SK-N-SH (cell line): Measurements from ENCODE around the gene NT5C3A. TPM values are rescaled to one million over a fixed set of nuclear protein-coding genes. Genes with fewer than 3 reads are reported as not detected.

Source experiments
- CTCF ChIA-PET: fragments of 300-600, 350-600 bp; formaldehyde crosslinking; extraction: SDS; loops from one replicate; lab custom pipeline; 2021; lab: Yijun Ruan, JAX
- POLR2A ChIA-PET: fragments of 350-600 bp; sonication (Branson Sonifier 250); formaldehyde crosslinking; extraction: SDS; loops from one replicate; lab custom pipeline; 2020; ENCODE audit warnings: antibody characterized with exemption, inconsistent platforms; lab: Yijun Ruan, JAX
- DNase-seq: peaks from one replicate; pipeline ENCODE4 v3.0.0; 2012
- H2AFZ ChIP-seq: fragments of 200-600 bp; sonication (generic); 2 replicates; pipeline ENCODE4 v1.8.1; 2016; ENCODE audit warnings: antibody characterized with exemption, mild to moderate bottlenecking, low read depth
- H3F3A ChIP-seq: fragments of 200-600 bp; sonication (generic); replicated peaks from 2 replicates; pipeline ENCODE3; 2016; ENCODE audit warnings: antibody characterized with exemption, mild to moderate bottlenecking; ENCODE audit not compliant: insufficient read depth
- H3K27ac ChIP-seq, 2 experiments: fragments of 200-500 bp in 1 of 2; fragments of 200-600 bp in 1 of 2; sonication (Bioruptor generic) in 1 of 2; sonication (generic), shearing (Covaris generic) in 1 of 2; 2 replicates each; pipeline versions ENCODE4 v1.5.1 to v1.6.1; 2014 to 2016; ENCODE audit warnings: low read depth in 2 of 2, inconsistent platforms in 1 of 2, low read length in 1 of 2, mild to moderate bottlenecking in 1 of 2, mixed read lengths in 1 of 2
- H3K27me3 ChIP-seq: fragments of 200-600 bp; sonication (generic), shearing (Covaris generic); 2 replicates; pipeline ENCODE4 v1.6.1; 2016; ENCODE audit warnings: mixed run types; ENCODE audit not compliant: insufficient read depth
- H3K36me3 ChIP-seq, 2 experiments: fragments of 200-500 bp in 1 of 2; fragments of 200-600 bp in 1 of 2; sonication (Bioruptor generic) in 1 of 2; sonication (generic) in 1 of 2; replicated peaks in 1 of 2; 2 replicates each; pipeline versions ENCODE3 to v1.5.1; 2014 to 2016; ENCODE audit warnings: low read length in 1 of 2, mild to moderate bottlenecking in 1 of 2; ENCODE audit not compliant: insufficient read depth in 2 of 2, control insufficient read depth in 1 of 2
- H3K4me1 ChIP-seq, 2 experiments: fragments of 200-500 bp in 1 of 2; fragments of 200-600 bp in 1 of 2; sonication (Bioruptor generic) in 1 of 2; sonication (generic), shearing (Covaris generic) in 1 of 2; 2 replicates each; pipeline versions ENCODE4 v1.5.1 to v1.6.1; 2014 to 2016; ENCODE audit warnings: low read depth in 1 of 2, low read length in 1 of 2, mixed run types in 1 of 2; ENCODE audit not compliant: insufficient read depth in 2 of 2, control insufficient read depth in 1 of 2
- H3K4me2 ChIP-seq: fragments of 200-600 bp; sonication (generic), shearing (Covaris generic); 2 replicates; pipeline ENCODE4 v1.6.1; 2017; ENCODE audit warnings: mixed run types
- H3K4me3 ChIP-seq, 2 experiments: fragments of 200-500 bp in 1 of 2; fragments of 200-600 bp in 1 of 2; sonication (Bioruptor generic) in 1 of 2; sonication (generic), shearing (Covaris generic) in 1 of 2; 2 replicates each; pipeline versions ENCODE4 v1.5.1 to v1.8.1; 2014 to 2016; ENCODE audit warnings: low read depth in 2 of 2, inconsistent platforms in 1 of 2, low read length in 1 of 2, mild to moderate bottlenecking in 1 of 2, mixed read lengths in 1 of 2, moderate library complexity in 1 of 2
- H3K79me2 ChIP-seq: fragments of 200-600 bp; sonication (generic); 2 replicates; pipeline ENCODE4 v1.8.1; 2017; ENCODE audit warnings: mild to moderate bottlenecking; ENCODE audit not compliant: insufficient read depth
- H3K9ac ChIP-seq: fragments of 200-600 bp; sonication (generic); 2 replicates; pipeline ENCODE4 v1.6.1; 2017; ENCODE audit warnings: mixed run types
- H3K9me2 ChIP-seq: fragments of 200-600 bp; sonication (generic); 2 replicates; pipeline ENCODE4 v1.6.1; 2017; ENCODE audit warnings: mixed run types
- H3K9me3 ChIP-seq: fragments of 200-600 bp; sonication (generic); 2 replicates; pipeline ENCODE4 v1.6.1; 2017; ENCODE audit warnings: mixed run types, mild to moderate bottlenecking, moderate library complexity
- H4K20me1 ChIP-seq: fragments of 200-600 bp; sonication (generic); 2 replicates; pipeline ENCODE4 v1.6.1; 2017; ENCODE audit warnings: mild to moderate bottlenecking, mixed run types; ENCODE audit not compliant: insufficient read depth
- CHD2 ChIP-seq: fragments of 150-350 bp; IDR thresholded peaks from 2 replicates; pipeline ENCODE4 v1.6.1; 2018; ENCODE audit warnings: low read length; ENCODE audit not compliant: partially characterized antibody
- CTCF ChIP-seq: fragments of 200-600 bp; sonication (generic); IDR thresholded peaks from 2 replicates; pipeline ENCODE4 v1.6.1; 2017; ENCODE audit warnings: antibody characterized with exemption, mild to moderate bottlenecking, moderate library complexity
- ELF1 ChIP-seq: IDR thresholded peaks from 2 replicates; pipeline ENCODE4 v1.4.0; 2012
- EP300 ChIP-seq, 2 experiments: IDR thresholded peaks; 2 replicates each; pipeline versions ENCODE4 v1.4.0 to v1.6.1; 2012; ENCODE audit warnings: borderline replicate concordance in 1 of 2, low read depth in 1 of 2, low read length in 1 of 2
- EZH2phosphoT487 ChIP-seq: fragments of 200-600 bp; sonication (generic); IDR thresholded peaks from 2 replicates; pipeline ENCODE4 v1.6.1; 2017; ENCODE audit warnings: low read depth, mixed run types, mild to moderate bottlenecking, antibody characterized with exemption, moderate library complexity, borderline replicate concordance
- FOXM1 ChIP-seq: IDR thresholded peaks from 2 replicates; pipeline ENCODE4 v1.4.0; 2012; ENCODE audit warnings: low read depth, mild to moderate bottlenecking
- GATA2 ChIP-seq: sonication (generic); formaldehyde crosslinking; IDR thresholded peaks from 2 replicates; pipeline ENCODE4 v1.5.0; 2020; ENCODE audit warnings: mild to moderate bottlenecking, missing genetic modification reagents
- IRF3 ChIP-seq: fragments of 150-350 bp; IDR thresholded peaks from 2 replicates; pipeline ENCODE4 v1.6.1; 2016; ENCODE audit warnings: mild to moderate bottlenecking, low read depth, low read length
- JUND ChIP-seq: IDR thresholded peaks from 2 replicates; pipeline ENCODE4 v1.4.0; 2012
- MAX ChIP-seq: IDR thresholded peaks from 2 replicates; pipeline ENCODE4 v1.4.0; 2012; ENCODE audit warnings: low read depth
- MEF2A ChIP-seq: IDR thresholded peaks from 2 replicates; pipeline ENCODE4 v1.4.0; 2012; ENCODE audit warnings: low read depth, borderline replicate concordance
- NFIC ChIP-seq: IDR thresholded peaks from 2 replicates; pipeline ENCODE4 v1.4.0; 2012; ENCODE audit warnings: borderline replicate concordance
- NRF1 ChIP-seq: IDR thresholded peaks from 2 replicates; pipeline ENCODE4 v1.6.1; 2012; ENCODE audit warnings: low read depth, mild to moderate bottlenecking, low read length
- POLR2AphosphoS5 ChIP-seq: IDR thresholded peaks from 2 replicates; pipeline ENCODE4 v1.6.1; 2012; ENCODE audit warnings: low read depth, low read length
- RAD21 ChIP-seq: IDR thresholded peaks from 2 replicates; pipeline ENCODE4 v1.6.1; 2012; ENCODE audit warnings: mild to moderate bottlenecking, low read length
- RCOR1 ChIP-seq: fragments of 150-350 bp; IDR thresholded peaks from 2 replicates; pipeline ENCODE4 v1.6.1; 2017; ENCODE audit warnings: antibody characterized with exemption, low read length
- RFX5 ChIP-seq: IDR thresholded peaks from 2 replicates; pipeline ENCODE4 v1.6.1; 2012; ENCODE audit warnings: mild to moderate bottlenecking, improper control_type of control experiment, low read length
- RXRA ChIP-seq: IDR thresholded peaks from 2 replicates; pipeline ENCODE4 v1.4.0; 2012; ENCODE audit warnings: low read depth, mild to moderate bottlenecking, borderline replicate concordance
- SIN3A ChIP-seq: IDR thresholded peaks from 2 replicates; pipeline ENCODE4 v1.6.1; 2012; ENCODE audit warnings: low read depth, mild to moderate bottlenecking, low read length, moderate library complexity, borderline replicate concordance
- SMC3 ChIP-seq: IDR thresholded peaks from 2 replicates; pipeline ENCODE4 v1.6.1; 2012; ENCODE audit warnings: low read depth, low read length, improper control_type of control experiment
- TAF1 ChIP-seq: IDR thresholded peaks from 2 replicates; pipeline ENCODE4 v1.6.1; 2012; ENCODE audit warnings: low read depth, mild to moderate bottlenecking, low read length, moderate library complexity, borderline replicate concordance
- TCF12 ChIP-seq: IDR thresholded peaks from 2 replicates; pipeline ENCODE4 v1.4.0; 2012
- USF1 ChIP-seq: IDR thresholded peaks from 2 replicates; pipeline ENCODE4 v1.4.0; 2012; ENCODE audit warnings: low read depth, borderline replicate concordance
- ZBTB33 ChIP-seq: IDR thresholded peaks from 2 replicates; pipeline ENCODE4 v1.4.0; 2012; ENCODE audit warnings: low read depth, borderline replicate concordance
- whole genome bisulfite sequencing: methylation state at CpG from one replicate; pipeline ENCODE4 v1.1.6; 2017; ENCODE audit warnings: low lambda C conversion rate; 5-methylcytosine and 5-hydroxymethylcytosine counted together
- polyA plus RNA-seq, 3 experiments: library from polyadenylated mRNA; depleted of rRNA; stranded (reverse); fragments of >200 nt; gene quantifications; 2 replicates each; pipeline ENCODE4 v1.2.3, GENCODE V29; 2012

NT5C3A gene
- polyA plus RNA-seq, 1 of the 3 experiments (the other 2 are of a cell fraction), result 13.2 TPM

- no peak overlapping the region for H3K27ac ChIP-seq
- DNase-seq, result no peak
- peaks cover 6% of the 10 kb centered on the region; the same call in 1 of the 2 replicates for H4K20me1 ChIP-seq
- no peaks in the 10 kb centered on the region for H3K9me3 ChIP-seq
- no peak overlapping the region for H3K4me3 ChIP-seq
- POLR2A ChIA-PET, result no interaction called here
- H3F3A ChIP-seq, result peaks cover 12% of the 10 kb centered on the region
- peaks cover 99% of the 10 kb centered on the region for H3K79me2 ChIP-seq
- H2AFZ ChIP-seq, result no peak overlapping the region
- H3K36me3 ChIP-seq, result no peaks in the 10 kb centered on the region
- TF ChIP-seq ZBTB33 (no peak), IRF3 (no peak), JUND (no peak), TCF12 (no peak), NFIC (no peak), RAD21 (no peak), RFX5 (no peak), SMC3 (no peak), CHD2 (no peak), TAF1 (no peak), NRF1 (no peak), FOXM1 (no peak), RCOR1 (no peak), MAX (no peak), ELF1 (no peak), EZH2phosphoT487 (no peak)
- H3K4me1 ChIP-seq, result peaks cover 11 to 26% of the 10 kb centered on the region in 2 experiments; a peak in 3 of 4 replicates
- H3K9ac ChIP-seq, result no peak overlapping the region
- no peaks in the 10 kb centered on the region for H3K27me3 ChIP-seq
- CTCF ChIA-PET, result interaction anchor here (1.1 kb wide), 1 partner anchor 99 kb away, joined by 4 read pairs; no protein-coding TSS in a partner anchor
- H3K4me2 ChIP-seq, result no peak overlapping the region
- WGBS, result 41% methylated on average over 2 of the region's 2 CpGs
- H3K9me2 ChIP-seq, result no peaks in the 10 kb centered on the region
Measured at GRCh38 chr7:33044986-33045385, 17.6 kb downstream of the NT5C3A start.

GRCh38 chr7:33044401-33044718 is 18.2 kb downstream of the NT5C3A start:
- no peak overlapping the region for H3K4me2 ChIP-seq
- ChIA-PET POLR2A (no interaction called here), CTCF (interaction anchor here (0.7 to 1.1 kb wide), 4 partner anchors 64 to 240 kb away, joined by 3 to 4 read pairs (median 3); no protein-coding TSS in a partner anchor)
- TF ChIP-seq FOXM1 (no peak), RAD21 (no peak), TCF12 (no peak), CTCF (no peak), EP300 (IDR thresholded peaks at IDR 0.05; ENCODE audit: borderline replicate concordance in 1 of 2, low read depth in 1 of 2, low read length in 1 of 2) (no peak), MEF2A (no peak), SIN3A (no peak), POLR2AphosphoS5 (no peak), CHD2 (no peak), RXRA (no peak), MAX (no peak), GATA2 (CRISPR knock-in tag) (no peak), RFX5 (no peak), USF1 (no peak)

More at GRCh38 chr7:33044401-33044718, 18.2 kb downstream of the NT5C3A start:
- WGBS, result 91% methylated on average over 3 of the region's 3 CpGs
- H3K4me1 ChIP-seq, result peaks cover 16 to 26% of the 10 kb centered on the region in 2 experiments; a peak in 3 of 4 replicates
- H3K36me3 ChIP-seq, result no peaks in the 10 kb centered on the region
- H3K9ac ChIP-seq, result no peak overlapping the region
- H3K4me3 ChIP-seq, result no peak overlapping the region
- H3K9me3 ChIP-seq, result no peaks in the 10 kb centered on the region
- H3F3A ChIP-seq, result peaks cover 12% of the 10 kb centered on the region
- no peak for DNase-seq
- peaks cover 3% of the 10 kb centered on the region; the same call in 1 of the 2 replicates for H4K20me1 ChIP-seq
- H3K79me2 ChIP-seq, result peaks cover 99% of the 10 kb centered on the region
- H2AFZ ChIP-seq, result no peak overlapping the region
- H3K27me3 ChIP-seq, result no peaks in the 10 kb centered on the region
- H3K27ac ChIP-seq, result no peak overlapping the region
- H3K9me2 ChIP-seq, result no peaks in the 10 kb centered on the region
